ENCODE data around the gene JAKMIP1. TPM values are rescaled to one million over a fixed set of nuclear protein-coding genes. Genes with fewer than 3 reads are reported as not detected.

The JAKMIP1 gene
- total RNA-seq, 3 donors from 2014 or later: 0.63 to 2.1 TPM; not detected in 1

GRCh38 chr4:6054162-6054922, 146.0 kb downstream of the JAKMIP1 start:
- ATAC-seq (no peak), DNase-seq (no peak)
- no peak overlapping the region for H3K4me3 ChIP-seq
- TF ChIP-seq CTCF (IDR thresholded peaks at IDR 0.05): no peak
- H3K9me3 ChIP-seq: peaks cover 23% of the 10 kb centered on the region
- H3K36me3 ChIP-seq (ENCODE audit: low read depth): no peaks in the 10 kb centered on the region
- H3K4me1 ChIP-seq (ENCODE audit: low read depth): no peaks in the 10 kb centered on the region
- intact Hi-C loops (cut with DNase I, micrococcal nuclease): no loop called here

GRCh38 chr4:6052679-6053078, 147.7 kb downstream of the JAKMIP1 start:
- Histone ChIP-seq H3K4me3 (no peak overlapping the region), H3K9me3 (peaks cover 6% of the 10 kb centered on the region), H3K36me3 (ENCODE audit: low read depth) (no peaks in the 10 kb centered on the region), H3K4me1 (ENCODE audit: low read depth) (no peaks in the 10 kb centered on the region)
- intact Hi-C loops (cut with DNase I, micrococcal nuclease): no loop called here
- TF ChIP-seq CTCF (IDR thresholded peaks at IDR 0.05): no peak
- no peak for DNase-seq
- no peak for ATAC-seq

- no peaks in the 10 kb centered on the region for H3K9me3 ChIP-seq
- intact Hi-C loops (cut with DNase I, micrococcal nuclease): no loop called here
- no peaks in the 10 kb centered on the region for H3K4me1 ChIP-seq (ENCODE audit: low read depth)
- no peak overlapping the region for H3K4me3 ChIP-seq
- no peak for ATAC-seq
- TF ChIP-seq CTCF (IDR thresholded peaks at IDR 0.05): no peak
- no peaks in the 10 kb centered on the region for H3K36me3 ChIP-seq (ENCODE audit: low read depth)
- DNase-seq: no peak
Measured at GRCh38 chr4:6050551-6050950, 149.8 kb downstream of the JAKMIP1 start.

GRCh38 chr4:6049985-6050384, 150.4 kb downstream of the JAKMIP1 start:
- Histone ChIP-seq H3K9me3 (no peaks in the 10 kb centered on the region), H3K4me1 (ENCODE audit: low read depth) (no peaks in the 10 kb centered on the region), H3K4me3 (no peak overlapping the region), H3K36me3 (ENCODE audit: low read depth) (no peaks in the 10 kb centered on the region)
- DNase-seq: no peak
- ATAC-seq: no peak
- intact Hi-C loops (cut with DNase I, micrococcal nuclease): no loop called here
- TF ChIP-seq CTCF (IDR thresholded peaks at IDR 0.05): no peak

GRCh38 chr4:6049278-6049677, 151.1 kb downstream of the JAKMIP1 start:
- Histone ChIP-seq H3K4me1 (ENCODE audit: low read depth) (no peaks in the 10 kb centered on the region), H3K36me3 (ENCODE audit: low read depth) (no peaks in the 10 kb centered on the region), H3K4me3 (no peak overlapping the region), H3K9me3 (no peaks in the 10 kb centered on the region)
- intact Hi-C loops (cut with DNase I, micrococcal nuclease): no loop called here
- DNase-seq (no peak), ATAC-seq (no peak)
- TF ChIP-seq CTCF (IDR thresholded peaks at IDR 0.05): no peak
